MCF 10A (cell line): ENCODE results near the gene PHF21B. TPM values are rescaled to one million over a fixed set of nuclear protein-coding genes. Genes with fewer than 3 reads are reported as not detected.

Source experiments
- BruUV-seq: library from RNA; stranded (reverse); fragments of 400-500 nt; replicated peaks from 2 replicates; lab custom pipeline; 2021; lab: Mats Ljungman, UMichigan
- CTCF ChIA-PET: fragments of 300-600 bp; sonication (Branson Sonifier 250); formaldehyde crosslinking; extraction: SDS; loops from one replicate; lab custom pipeline; 2021; ENCODE audit warnings: antibody characterized with exemption, inconsistent platforms; lab: Yijun Ruan, JAX
- POLR2A ChIA-PET: fragments of 300-600, 350-650 bp; sonication (Branson Sonifier 250); formaldehyde crosslinking; extraction: SDS; loops from one replicate; lab custom pipeline; 2020; ENCODE audit warnings: antibody characterized with exemption, inconsistent platforms; lab: Yijun Ruan, JAX
- DNase-seq: peaks from one replicate; pipeline ENCODE4 v3.0.0-alpha.2; 2018; ENCODE audit not compliant: unreplicated experiment
- H3K27ac Mint-ChIP-seq: one replicate; pipeline ENCODE4 v1.8.0; 2022; ENCODE audit warnings: mild to moderate bottlenecking, low read depth, mixed read lengths; ENCODE audit not compliant: unreplicated experiment
- H3K27me3 Mint-ChIP-seq: one replicate; pipeline ENCODE4 v1.8.0; 2022; ENCODE audit warnings: mixed read lengths; ENCODE audit not compliant: insufficient read depth, unreplicated experiment
- H3K36me3 Mint-ChIP-seq: one replicate; pipeline ENCODE4 v1.8.0; 2022; ENCODE audit warnings: mild to moderate bottlenecking, moderate library complexity, mixed read lengths; ENCODE audit not compliant: insufficient read depth, unreplicated experiment
- H3K4me1 Mint-ChIP-seq: one replicate; pipeline ENCODE4 v1.8.0; 2022; ENCODE audit warnings: mixed read lengths; ENCODE audit not compliant: insufficient read depth, unreplicated experiment
- H3K4me3 Mint-ChIP-seq: one replicate; pipeline ENCODE4 v1.8.0; 2022; ENCODE audit warnings: mild to moderate bottlenecking, moderate library complexity, mixed read lengths; ENCODE audit not compliant: unreplicated experiment
- H3K9me3 Mint-ChIP-seq: one replicate; pipeline ENCODE4 v1.8.0; 2022; ENCODE audit warnings: mixed read lengths; ENCODE audit not compliant: unreplicated experiment
- CTCF ChIP-seq: fragments of 200-600 bp; IDR thresholded peaks from one replicate; pipeline ENCODE4 v1.8.0; 2022; ENCODE audit warnings: antibody characterized with exemption, mild to moderate bottlenecking; ENCODE audit not compliant: unreplicated experiment
- intact Hi-C: fragments of 100-400 bp; cut with micrococcal nuclease; formaldehyde crosslinking; loops from 2 replicates; pipeline ENCODE4 v1.14.1; 2022
- total RNA-seq: library from RNA; stranded (reverse); gene quantifications from 2 replicates; pipeline ENCODE4 v1.2.3, GENCODE V29; 2022

PHF21B gene
- total RNA-seq, 1 experiment from 2014 or later, result 0.75 TPM

GRCh38 chr22:45051419-45051818 lies 41.6 kb upstream of the PHF21B start:
- no TSS peak for BruUV-seq
- TF ChIP-seq CTCF, result no peak
- Mint-ChIP-seq H3K27ac (no peak overlapping the region), H3K27me3 (peaks cover 87% of the 10 kb centered on the region), H3K9me3 (no peaks in the 10 kb centered on the region), H3K4me3 (no peak overlapping the region), H3K4me1 (no peaks in the 10 kb centered on the region), H3K36me3 (no peaks in the 10 kb centered on the region)
- POLR2A ChIA-PET, result no interaction called here
- intact Hi-C loops, result no loop called here
- DNase-seq, result no peak
- CTCF ChIA-PET, result no interaction called here

GRCh38 chr22:45047260-45047659 lies 37.5 kb upstream of the PHF21B start:
- no peak for TF ChIP-seq CTCF
- Mint-ChIP-seq H3K4me3 (no peak overlapping the region), H3K27me3 (peaks cover 92% of the 10 kb centered on the region), H3K9me3 (no peaks in the 10 kb centered on the region), H3K27ac (no peak overlapping the region), H3K36me3 (no peaks in the 10 kb centered on the region), H3K4me1 (no peaks in the 10 kb centered on the region)
- intact Hi-C loops, result no loop called here
- ChIA-PET CTCF (interaction anchor here (1.2 kb wide), 1 partner anchor 49 kb away, joined by 7 read pairs; no protein-coding TSS in a partner anchor), POLR2A (no interaction called here)
- no TSS peak for BruUV-seq
- no peak for DNase-seq

GRCh38 chr22:45045208-45045607 lies 35.4 kb upstream of the PHF21B start:
- Mint-ChIP-seq H3K27ac (no peak overlapping the region), H3K36me3 (no peaks in the 10 kb centered on the region), H3K4me3 (no peak overlapping the region), H3K9me3 (no peaks in the 10 kb centered on the region), H3K4me1 (no peaks in the 10 kb centered on the region), H3K27me3 (peaks cover 78% of the 10 kb centered on the region)
- CTCF ChIA-PET, result no interaction called here
- intact Hi-C loops, result no loop called here
- no peak for TF ChIP-seq CTCF
- no peak for DNase-seq
- POLR2A ChIA-PET, result no interaction called here
- no TSS peak for BruUV-seq

GRCh38 chr22:45042263-45042662 lies 32.5 kb upstream of the PHF21B start:
- H3K4me1 Mint-ChIP-seq, result no peaks in the 10 kb centered on the region
- H3K9me3 Mint-ChIP-seq, result no peaks in the 10 kb centered on the region
- no peak overlapping the region for H3K27ac Mint-ChIP-seq
- TF ChIP-seq CTCF, result no peak
- ChIA-PET POLR2A (no interaction called here), CTCF (no interaction called here)
- H3K36me3 Mint-ChIP-seq, result no peaks in the 10 kb centered on the region
- no peak for DNase-seq
- H3K27me3 Mint-ChIP-seq, result peaks cover 81% of the 10 kb centered on the region
- intact Hi-C loops, result no loop called here
- no TSS peak for BruUV-seq
- H3K4me3 Mint-ChIP-seq, result no peak overlapping the region
